ENCODE data around the gene DHRSX.

Gene DHRSX

GRCh38 chrX:2413969-2414368 is 86.8 kb downstream of the DHRSX start:
- no peak overlapping the region for H3K4me2 ChIP-seq (ENCODE audit: low read depth, low read length, poor library complexity, severe bottlenecking)
- H3K27ac ChIP-seq (ENCODE audit: low read depth, low read length) = no peak overlapping the region
- H3K9me2 ChIP-seq (replicated peaks; ENCODE audit: insufficient read depth, low read length) = no peaks in the 10 kb centered on the region
- no peaks in the 10 kb centered on the region for H3K9me3 ChIP-seq (ENCODE audit: insufficient read depth, low read length)
- H3K27me3 ChIP-seq (ENCODE audit: low read length) = no peaks in the 10 kb centered on the region
- TF ChIP-seq EZH2phosphoT487 (conservative IDR thresholded peaks at IDR 0.05; ENCODE audit: low read length) (no peak), CTCF (IDR thresholded peaks at IDR 0.05; ENCODE audit: insufficient read depth, low read length, poor library complexity, severe bottlenecking) (no peak)
- no peak overlapping the region for H3K9ac ChIP-seq (ENCODE audit: low read length)
- H4K20me1 ChIP-seq (ENCODE audit: low read depth, low read length) = no peaks in the 10 kb centered on the region
- H3K36me3 ChIP-seq (ENCODE audit: low read length) = no peaks in the 10 kb centered on the region
- H3F3A ChIP-seq (ENCODE audit: insufficient read depth) = no peaks in the 10 kb centered on the region
- H2AFZ ChIP-seq (ENCODE audit: low read depth, low read length, severe bottlenecking) = no peak overlapping the region
- no peak overlapping the region for H3K4me3 ChIP-seq (ENCODE audit: insufficient read depth, low read length, poor library complexity, severe bottlenecking)
- no peaks in the 10 kb centered on the region for H3K79me2 ChIP-seq (ENCODE audit: insufficient read depth, low read length)

GRCh38 chrX:2412131-2412530 is 88.6 kb downstream of the DHRSX start:
- no peak overlapping the region for H2AFZ ChIP-seq (ENCODE audit: low read depth, low read length, severe bottlenecking)
- no peaks in the 10 kb centered on the region for H3F3A ChIP-seq (ENCODE audit: insufficient read depth)
- TF ChIP-seq CTCF (IDR thresholded peaks at IDR 0.05; ENCODE audit: insufficient read depth, low read length, poor library complexity, severe bottlenecking) (no peak), EZH2phosphoT487 (conservative IDR thresholded peaks at IDR 0.05; ENCODE audit: low read length) (no peak)
- no peaks in the 10 kb centered on the region for H4K20me1 ChIP-seq (ENCODE audit: low read depth, low read length)
- H3K9ac ChIP-seq (ENCODE audit: low read length) = no peak overlapping the region
- H3K4me2 ChIP-seq (ENCODE audit: low read depth, low read length, poor library complexity, severe bottlenecking) = no peak overlapping the region
- no peaks in the 10 kb centered on the region for H3K79me2 ChIP-seq (ENCODE audit: insufficient read depth, low read length)
- H3K27me3 ChIP-seq (ENCODE audit: low read length) = no peaks in the 10 kb centered on the region
- H3K4me3 ChIP-seq (ENCODE audit: insufficient read depth, low read length, poor library complexity, severe bottlenecking) = no peak overlapping the region
- H3K9me2 ChIP-seq (replicated peaks; ENCODE audit: insufficient read depth, low read length) = no peaks in the 10 kb centered on the region
- no peaks in the 10 kb centered on the region for H3K36me3 ChIP-seq (ENCODE audit: low read length)
- no peak overlapping the region for H3K27ac ChIP-seq (ENCODE audit: low read depth, low read length)
- no peaks in the 10 kb centered on the region; the same call in 1 of the 2 replicates for H3K9me3 ChIP-seq (ENCODE audit: insufficient read depth, low read length)

GRCh38 chrX:2410279-2411020 is 90.3 kb downstream of the DHRSX start:
- Histone ChIP-seq H3K9ac (ENCODE audit: low read length) (no peak overlapping the region), H3K4me2 (ENCODE audit: low read depth, low read length, poor library complexity, severe bottlenecking) (no peak overlapping the region)

More at GRCh38 chrX:2410279-2411020, 90.3 kb downstream of the DHRSX start:
- H3K9me2 ChIP-seq (replicated peaks; ENCODE audit: insufficient read depth, low read length) = no peaks in the 10 kb centered on the region
- H3K36me3 ChIP-seq (ENCODE audit: low read length) = no peaks in the 10 kb centered on the region
- H3K27me3 ChIP-seq (ENCODE audit: low read length) = no peaks in the 10 kb centered on the region
- no peaks in the 10 kb centered on the region for H3K79me2 ChIP-seq (ENCODE audit: insufficient read depth, low read length)
- no peak overlapping the region for H3K4me3 ChIP-seq (ENCODE audit: insufficient read depth, low read length, poor library complexity, severe bottlenecking)
- H3K9me3 ChIP-seq (ENCODE audit: insufficient read depth, low read length) = no peaks in the 10 kb centered on the region; the same call in 1 of the 2 replicates
- H3F3A ChIP-seq (ENCODE audit: insufficient read depth) = no peaks in the 10 kb centered on the region
- TF ChIP-seq EZH2phosphoT487 (conservative IDR thresholded peaks at IDR 0.05; ENCODE audit: low read length) (no peak), CTCF (IDR thresholded peaks at IDR 0.05; ENCODE audit: insufficient read depth, low read length, poor library complexity, severe bottlenecking) (no peak)
- no peak overlapping the region for H3K27ac ChIP-seq (ENCODE audit: low read depth, low read length)
- H2AFZ ChIP-seq (ENCODE audit: low read depth, low read length, severe bottlenecking) = no peak overlapping the region
- no peaks in the 10 kb centered on the region for H4K20me1 ChIP-seq (ENCODE audit: low read depth, low read length)

All from SU-DHL-6 (cell line).